ENCODE results near the gene SAMD4A.

DNA sequence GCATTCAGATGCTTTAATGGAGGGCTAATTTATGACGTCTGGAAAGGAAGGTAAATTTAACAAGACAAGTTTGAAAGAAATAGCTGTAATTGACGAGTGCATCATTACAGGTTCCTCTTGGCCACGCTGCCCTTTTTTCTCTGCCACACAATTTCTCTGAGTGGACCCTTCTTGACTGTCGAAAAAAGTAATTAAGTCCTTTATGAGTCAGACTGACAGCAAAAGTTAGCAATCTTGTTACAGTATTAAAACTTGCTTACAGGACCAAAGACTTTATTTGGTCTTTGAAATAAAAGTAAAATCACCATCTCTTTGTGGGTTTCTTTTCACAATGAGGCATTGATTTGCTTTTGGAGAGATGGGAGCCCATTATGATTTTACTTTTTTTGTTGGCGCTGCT is 42.6 kb downstream of the SAMD4A start:
- TF ChIP-seq, protein P1, sequence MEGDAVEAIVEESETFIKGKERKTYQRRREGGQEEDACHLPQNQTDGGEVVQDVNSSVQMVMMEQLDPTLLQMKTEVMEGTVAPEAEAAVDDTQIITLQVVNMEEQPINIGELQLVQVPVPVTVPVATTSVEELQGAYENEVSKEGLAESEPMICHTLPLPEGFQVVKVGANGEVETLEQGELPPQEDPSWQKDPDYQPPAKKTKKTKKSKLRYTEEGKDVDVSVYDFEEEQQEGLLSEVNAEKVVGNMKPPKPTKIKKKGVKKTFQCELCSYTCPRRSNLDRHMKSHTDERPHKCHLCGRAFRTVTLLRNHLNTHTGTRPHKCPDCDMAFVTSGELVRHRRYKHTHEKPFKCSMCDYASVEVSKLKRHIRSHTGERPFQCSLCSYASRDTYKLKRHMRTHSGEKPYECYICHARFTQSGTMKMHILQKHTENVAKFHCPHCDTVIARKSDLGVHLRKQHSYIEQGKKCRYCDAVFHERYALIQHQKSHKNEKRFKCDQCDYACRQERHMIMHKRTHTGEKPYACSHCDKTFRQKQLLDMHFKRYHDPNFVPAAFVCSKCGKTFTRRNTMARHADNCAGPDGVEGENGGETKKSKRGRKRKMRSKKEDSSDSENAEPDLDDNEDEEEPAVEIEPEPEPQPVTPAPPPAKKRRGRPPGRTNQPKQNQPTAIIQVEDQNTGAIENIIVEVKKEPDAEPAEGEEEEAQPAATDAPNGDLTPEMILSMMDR (IDR thresholded peaks at IDR 0.05) = no peak
- TF ChIP-seq EP300 (IDR thresholded peaks at IDR 0.05) = no peak
- no peak for TF ChIP-seq POLR2A (IDR thresholded peaks at IDR 0.05)

Measured in stomach (tissue), 4 donors.